HG02642 (cell line): ENCODE measurements around the gene LOX.
"Not testable (repeated sequence)": the region's sequence is repeated elsewhere in the genome, so short reads cannot be mapped to it uniquely, and the experiment has no call there.

Experiments used
- ATAC-seq: cut with Tn5 transposase; IDR thresholded peaks from one replicate; pipeline ENCODE4 v1.9.1; 2021; ENCODE audit warnings: mild to moderate bottlenecking; ENCODE audit not compliant: unreplicated experiment, poor library complexity

The LOX gene

DNA sequence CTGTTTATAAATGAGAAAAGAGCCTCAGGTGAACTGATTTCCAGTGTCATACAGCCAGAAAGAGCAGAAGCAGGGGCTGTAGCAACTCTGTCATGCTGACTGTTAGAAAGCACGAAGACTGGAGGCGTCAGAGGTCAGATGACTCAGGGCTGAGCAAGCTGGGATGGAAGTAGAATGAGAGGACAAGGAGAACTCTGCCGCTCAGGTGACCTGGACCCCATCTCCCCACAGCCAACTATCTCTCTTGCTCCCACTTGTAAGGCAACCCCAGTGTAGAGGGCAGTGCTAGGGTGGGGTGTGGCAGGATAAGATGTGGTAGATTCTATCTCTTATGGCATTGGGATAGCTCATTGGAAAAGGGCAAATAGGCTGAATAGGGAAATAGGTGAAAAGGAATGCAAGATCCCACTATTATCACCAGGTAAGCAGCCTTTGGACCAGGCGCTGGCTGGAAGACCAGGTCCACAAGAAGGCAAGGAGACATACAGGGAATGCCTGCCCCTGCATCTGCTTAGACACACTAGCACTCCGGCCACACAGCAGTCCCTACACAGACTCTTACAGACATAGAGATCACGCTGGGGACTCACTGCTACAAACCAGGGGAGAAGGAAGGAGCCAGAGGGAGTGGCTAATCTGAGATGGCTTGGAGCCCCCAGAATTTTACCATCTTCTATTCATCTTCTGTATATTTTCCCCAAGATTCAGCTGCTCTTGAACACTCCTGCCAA lies 21.2 kb upstream of the LOX start:
- ATAC-seq = no peak

- no peak for ATAC-seq
Measured at GRCh38 chr5:122097391-122097790, 19.3 kb upstream of the LOX start.

DNA sequence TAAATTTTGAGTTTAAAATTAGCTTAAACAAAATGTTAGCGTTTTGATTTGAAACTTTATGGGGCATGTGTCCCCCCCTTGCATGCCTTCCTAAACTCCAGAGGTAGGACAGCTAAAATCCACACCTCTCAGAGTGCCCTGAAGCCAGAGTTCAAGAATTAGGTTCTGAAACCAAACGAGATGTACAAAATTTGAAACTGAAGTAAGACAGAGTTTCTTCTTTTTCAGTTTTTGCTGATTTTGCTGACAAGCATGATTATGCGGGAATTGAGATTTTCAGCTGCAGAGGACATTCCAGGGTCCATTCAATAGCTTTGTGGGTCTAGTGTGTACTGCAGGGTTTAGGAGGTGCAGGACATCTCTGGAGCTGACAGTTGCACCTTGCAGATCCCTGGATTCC lies 17.1 kb upstream of the LOX start:
- ATAC-seq = no peak

DNA sequence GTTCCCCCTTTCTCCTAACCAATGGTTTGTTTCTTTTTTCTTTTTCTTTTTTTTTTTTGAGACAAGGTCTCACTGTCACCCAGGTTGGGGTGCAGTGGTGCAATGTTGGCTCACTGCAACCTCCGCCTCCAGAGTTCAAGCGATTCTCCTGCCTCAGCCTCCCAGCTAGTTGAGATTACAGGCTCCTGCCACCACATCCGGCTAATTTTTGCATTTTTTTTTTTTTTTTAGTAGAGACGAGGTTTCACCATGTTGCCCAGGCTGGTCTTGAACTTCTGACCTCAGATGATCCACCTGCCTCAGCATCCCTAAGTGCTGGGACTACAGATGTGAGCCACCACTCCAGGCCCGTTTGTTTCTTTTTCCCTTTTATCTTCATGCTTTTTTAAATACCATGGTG lies 16.2 kb upstream of the LOX start:
- not testable (repeated sequence) for ATAC-seq

- ATAC-seq = no peak
Measured at GRCh38 chr5:122093415-122094180, 15.5 kb upstream of the LOX start.

GRCh38 chr5:122091936-122092600 lies 14.0 kb upstream of the LOX start:
- ATAC-seq = no peak

- no peak for ATAC-seq
Measured at GRCh38 chr5:122089096-122090013, 11.3 kb upstream of the LOX start.

- no peak for ATAC-seq
Measured at GRCh38 chr5:122085041-122085440, 7.0 kb upstream of the LOX start.

GRCh38 chr5:122083535-122083934 lies 5.5 kb upstream of the LOX start:
- no peak for ATAC-seq

DNA sequence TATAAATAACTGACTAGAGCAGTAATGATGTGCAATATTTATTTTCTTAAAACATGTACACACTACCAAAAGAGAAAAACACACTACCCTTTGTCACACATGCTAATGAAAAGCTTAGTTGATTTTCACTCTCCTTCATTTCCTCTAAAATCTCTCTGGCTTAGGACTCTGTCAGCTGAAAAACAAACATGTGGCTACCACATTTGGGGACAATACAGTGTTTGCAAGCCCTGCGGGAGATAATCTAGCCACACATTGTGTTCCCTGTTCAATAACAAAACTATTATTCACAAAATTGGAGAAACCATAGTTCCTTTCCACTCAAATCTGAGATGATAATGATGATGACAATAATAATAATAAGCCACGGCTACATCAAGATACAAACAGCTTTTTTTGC lies 3.5 kb upstream of the LOX start:
- no peak for ATAC-seq

DNA sequence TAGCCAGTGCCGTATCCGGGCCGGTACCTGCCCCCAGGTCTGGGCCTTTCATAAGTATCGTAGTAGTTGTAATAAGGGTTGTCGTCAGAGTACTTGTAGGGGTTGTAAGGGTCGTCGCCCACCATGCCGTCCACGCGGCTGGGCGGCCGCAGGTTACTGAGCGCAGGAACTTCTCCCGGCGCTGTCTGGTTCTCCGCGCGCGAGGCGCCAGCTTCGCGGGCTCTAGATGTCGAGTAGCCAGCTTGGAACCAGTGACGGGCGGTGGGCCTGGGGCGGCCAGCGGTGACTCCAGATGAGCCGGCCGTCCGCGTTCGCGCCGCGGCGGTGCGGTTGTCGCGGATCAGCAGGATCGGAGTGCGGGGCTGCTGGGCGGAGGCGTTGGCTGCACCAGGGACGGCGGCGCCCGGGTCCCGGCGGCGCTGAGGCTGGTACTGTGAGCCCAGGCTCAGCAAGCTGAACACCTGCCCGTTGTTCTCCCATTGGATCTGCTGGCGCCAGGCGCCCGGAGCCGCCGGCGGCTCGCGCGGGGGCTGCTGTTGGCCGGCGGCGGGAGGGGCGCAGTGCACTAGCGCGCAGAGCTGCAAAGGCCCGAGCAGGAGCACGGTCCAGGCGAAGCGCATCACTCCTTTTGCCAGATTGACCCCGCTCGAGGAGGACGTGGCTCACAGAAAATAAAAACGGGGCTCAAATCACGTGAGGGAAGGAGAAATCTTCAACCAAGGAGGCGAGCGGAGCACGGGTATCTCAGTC lies 518 bp downstream of the LOX start:
- peak; percentile 25 for ATAC-seq

GRCh38 chr5:122076669-122077365 lies 1.2 kb downstream of the LOX start:
- peak; percentile 63 for ATAC-seq

GRCh38 chr5:122076050-122076461 lies 2.0 kb downstream of the LOX start:
- ATAC-seq = no peak

- ATAC-seq = no peak
Measured at GRCh38 chr5:122073864-122074263, 4.2 kb downstream of the LOX start.

- ATAC-seq = no peak
Measured at GRCh38 chr5:122073018-122073417, 5.0 kb downstream of the LOX start.

- no peak for ATAC-seq
Measured at GRCh38 chr5:122067390-122067789, 10.7 kb downstream of the LOX start.

DNA sequence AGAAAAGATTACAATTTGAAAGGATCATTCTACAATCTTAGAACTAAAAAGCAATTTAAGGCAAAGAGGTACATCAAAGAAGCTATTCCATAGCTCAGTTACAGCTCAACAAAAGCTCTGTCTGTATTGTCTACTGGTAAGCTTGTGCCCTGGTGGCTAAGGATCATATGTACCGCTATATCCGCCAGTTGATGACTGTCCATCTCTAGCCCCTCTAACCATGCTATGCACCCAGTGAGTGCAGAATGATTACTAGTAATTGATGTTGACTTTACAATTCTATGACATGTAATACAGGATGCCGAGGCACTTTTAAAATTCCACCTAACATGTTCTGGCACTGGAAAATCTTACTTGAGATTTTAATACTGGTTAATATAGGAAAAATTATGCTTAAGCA lies 13.1 kb downstream of the LOX start:
- no peak for ATAC-seq

- ATAC-seq = no peak
Measured at GRCh38 chr5:122063836-122064235, 14.2 kb downstream of the LOX start.

- ATAC-seq = no peak
Measured at GRCh38 chr5:122062205-122062604, 15.9 kb downstream of the LOX start.
